GM21423 (cell line): ENCODE data around the gene MED14.

Experiments used
- ATAC-seq: cut with Tn5 transposase; IDR thresholded peaks from one replicate; pipeline ENCODE4 v1.9.1; 2021; ENCODE audit warnings: mild to moderate bottlenecking, moderate library complexity; ENCODE audit not compliant: unreplicated experiment

The MED14 gene

DNA sequence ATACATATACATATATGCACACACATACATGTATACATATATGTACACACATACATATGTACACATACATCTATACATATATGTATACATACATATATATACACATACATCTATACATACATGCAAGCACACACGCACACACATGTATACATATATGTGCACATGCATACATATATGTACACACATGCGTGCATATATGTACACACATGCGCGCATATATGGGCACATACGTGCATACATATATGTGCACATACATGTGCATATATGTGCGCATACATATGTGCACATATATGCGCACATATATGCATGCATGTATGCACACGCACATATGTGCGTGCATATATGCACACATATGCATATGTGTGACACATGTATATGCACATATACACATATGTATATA is 119.4 kb downstream of the MED14 start:
- no peak for ATAC-seq

GRCh38 chrX:40612511-40612910 is 122.8 kb downstream of the MED14 start:
- no peak for ATAC-seq

DNA sequence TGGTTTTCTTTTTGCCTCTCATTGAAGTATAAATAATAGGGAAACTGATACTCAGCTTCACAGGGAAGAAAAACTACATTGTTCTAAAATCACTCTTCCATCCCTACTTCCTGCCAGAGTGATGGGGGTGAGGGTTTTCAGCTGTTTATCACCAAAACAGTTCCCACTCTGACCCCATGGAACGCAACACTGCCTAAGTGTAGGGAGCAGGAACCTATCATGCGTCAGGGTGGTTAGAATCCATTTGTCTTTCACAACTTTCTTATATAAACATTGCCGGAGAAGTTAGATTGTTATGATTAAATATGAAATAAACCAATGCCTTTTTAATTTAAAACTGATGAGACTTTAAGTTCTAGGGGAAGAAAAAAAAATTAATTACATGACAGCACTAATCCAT is 128.0 kb downstream of the MED14 start:
- no peak for ATAC-seq

DNA sequence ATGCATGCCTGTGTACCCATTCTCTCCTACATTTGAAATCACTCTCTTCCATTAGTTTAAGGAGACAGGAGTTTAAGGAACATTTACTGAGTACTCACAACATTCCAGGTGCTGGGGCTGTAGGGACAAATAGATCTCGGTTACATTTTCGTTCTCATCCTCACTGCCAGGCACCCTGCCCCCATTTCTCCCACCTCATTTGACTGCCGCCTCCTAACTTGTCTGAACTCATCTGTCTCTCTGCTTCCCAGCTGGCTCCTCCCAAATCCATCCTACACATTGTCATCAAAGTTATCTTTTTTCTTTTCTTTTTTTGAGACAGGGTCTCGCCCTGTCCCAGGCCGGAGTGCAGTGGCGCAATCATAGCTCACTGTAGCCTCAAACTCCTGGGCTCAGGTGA is 131.9 kb downstream of the MED14 start:
- no peak for ATAC-seq
